Endodermal cell (in vitro differentiated cells): Measurements from ENCODE around the gene CBX7. TPM values are rescaled to one million over a fixed set of nuclear protein-coding genes. Genes with fewer than 3 reads are reported as not detected.

Experiments
- DNase-seq: peaks from one replicate; pipeline ENCODE4 v3.0.0-alpha.2; 2017
- H3K27ac ChIP-seq: 2 replicates; pipeline ENCODE4 v1.5.1; 2013; ENCODE audit warnings: mild to moderate bottlenecking, low read depth, low read length, moderate library complexity
- H3K27me3 ChIP-seq: 2 replicates; pipeline ENCODE4 v1.6.1; 2013; ENCODE audit warnings: mild to moderate bottlenecking, low read length, moderate library complexity; ENCODE audit not compliant: insufficient read depth, control insufficient read depth, poor library complexity, severe bottlenecking
- H3K36me3 ChIP-seq: 2 replicates; pipeline ENCODE4 v1.7.0; 2013; ENCODE audit warnings: mild to moderate bottlenecking, low read length, moderate library complexity; ENCODE audit not compliant: control insufficient read depth, insufficient read depth
- H3K4me1 ChIP-seq: one replicate; pipeline ENCODE4 v1.7.0; 2013; ENCODE audit warnings: low read length; ENCODE audit not compliant: control insufficient read depth, insufficient read depth
- H3K4me3 ChIP-seq: 2 replicates; pipeline ENCODE4 v1.5.1; 2013; ENCODE audit warnings: mild to moderate bottlenecking, low read length, moderate library complexity
- H3K9ac ChIP-seq: 2 replicates; pipeline ENCODE4 v1.6.1; 2013; ENCODE audit warnings: mild to moderate bottlenecking, low read length, moderate library complexity; ENCODE audit not compliant: poor library complexity, severe bottlenecking; ENCODE audit errors: extremely low read depth
- H3K9me3 ChIP-seq: 2 replicates; pipeline ENCODE4 v1.6.1; 2013; ENCODE audit warnings: mild to moderate bottlenecking, low read length, moderate library complexity; ENCODE audit not compliant: control insufficient read depth
- H3K27ac Mint-ChIP-seq: 2 replicates; pipeline ENCODE4 v1.8.0; 2020; ENCODE audit warnings: mixed read lengths
- H3K27me3 Mint-ChIP-seq: 2 replicates; pipeline ENCODE4 v1.8.0; 2021; ENCODE audit warnings: mild to moderate bottlenecking, mixed read lengths; ENCODE audit not compliant: insufficient read depth
- H3K36me3 Mint-ChIP-seq: 2 replicates; pipeline ENCODE4 v1.8.0; 2020; ENCODE audit warnings: low read depth, mixed read lengths
- H3K4me1 Mint-ChIP-seq: 2 replicates; pipeline ENCODE4 v1.8.0; 2020; ENCODE audit warnings: mixed read lengths
- H3K4me3 Mint-ChIP-seq: 2 replicates; pipeline ENCODE4 v1.8.0; 2020; ENCODE audit warnings: mild to moderate bottlenecking, moderate library complexity, mixed read lengths
- H3K9me3 Mint-ChIP-seq: 2 replicates; pipeline ENCODE4 v1.8.0; 2020; ENCODE audit warnings: mild to moderate bottlenecking, mixed read lengths
- CTCF ChIP-seq: fragments of 200-600 bp; sonication (generic); conservative IDR thresholded peaks from 2 replicates; pipeline ENCODE4 v1.5.0; 2021; ENCODE audit warnings: antibody characterized with exemption, mild to moderate bottlenecking
- WGBS, 2 experiments: methylation state at CpG; one replicate each; pipeline versions ENCODE4 v1.1.5 to v1.1.7; 2013; ENCODE audit warnings: missing lambda C conversion rate in 2 of 2, mixed read lengths in 1 of 2; ENCODE audit not compliant: insufficient coverage in 1 of 2, insufficient read length in 1 of 2; 5-methylcytosine and 5-hydroxymethylcytosine counted together
- total RNA-seq, 2 donors: library from RNA; stranded (reverse); fragmentation: NEBNext Ultra II Directional in 1 of 2; extraction: Animal tissue kit (Norgen Biotek cat#: 25700) in 1 of 2; gene quantifications; 2 replicates in 1 of 2; 3 replicates in 1 of 2; pipeline ENCODE4 v1.2.1, GENCODE V29; 2021

Gene CBX7
- total RNA-seq, 2 donors from 2014 or later: 14.2 to 22.0 TPM

GRCh38 chr22:39188809-39189208 lies 36.3 kb upstream of the CBX7 start:
- Mint-ChIP-seq H3K27ac (no peak overlapping the region), H3K27me3 (no peaks in the 10 kb centered on the region), H3K9me3 (peaks cover 17% of the 10 kb centered on the region), H3K36me3 (no peaks in the 10 kb centered on the region), H3K4me1 (no peaks in the 10 kb centered on the region), H3K4me3 (no peak overlapping the region)
- no peak overlapping the region for H3K4me3 ChIP-seq
- H3K9me3 ChIP-seq: peaks cover 5% of the 10 kb centered on the region
- DNase-seq: no peak
- no peak for TF ChIP-seq CTCF
- H3K27ac ChIP-seq: no peak overlapping the region
- H3K9ac ChIP-seq: no peak overlapping the region
- no peaks in the 10 kb centered on the region for H3K4me1 ChIP-seq
- 90 to 94% methylated on average over 10 of the region's 10 CpGs for WGBS, 2 experiments
- H3K36me3 ChIP-seq: no peaks in the 10 kb centered on the region
- H3K27me3 ChIP-seq: no peaks in the 10 kb centered on the region

DNA sequence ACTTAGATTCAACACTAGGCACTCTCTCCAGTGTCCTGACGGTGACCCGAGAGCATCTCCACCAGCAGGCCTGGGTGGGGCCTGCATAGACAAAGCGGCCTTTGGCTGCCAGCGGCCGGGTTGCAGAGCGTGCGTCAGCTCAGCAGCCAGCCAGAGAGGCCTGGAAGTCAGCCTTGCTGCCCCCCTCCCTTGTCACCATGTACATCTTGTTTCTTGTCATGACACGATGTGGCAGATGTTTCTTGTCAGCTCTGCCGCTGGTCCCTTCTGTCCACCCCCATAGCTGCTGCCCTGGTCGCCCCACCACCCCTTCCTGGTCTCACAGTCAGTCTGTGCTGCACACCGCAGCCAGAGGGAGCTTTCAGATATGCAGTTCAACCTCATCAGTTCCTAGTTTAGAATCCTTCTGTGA lies 33.1 kb upstream of the CBX7 start:
- Histone ChIP-seq H3K4me3 (no peak overlapping the region), H3K27ac (peak overlapping the region; percentile 63), H3K27me3 (no peaks in the 10 kb centered on the region), H3K9me3 (peaks cover 5% of the 10 kb centered on the region), H3K4me1 (no peaks in the 10 kb centered on the region), H3K9ac (no peak overlapping the region), H3K36me3 (no peaks in the 10 kb centered on the region)
- H3K4me1 Mint-ChIP-seq: peaks cover 4% of the 10 kb centered on the region
- H3K27ac Mint-ChIP-seq: no peak overlapping the region
- H3K27me3 Mint-ChIP-seq: no peaks in the 10 kb centered on the region
- peak; percentile 48 for DNase-seq
- no peaks in the 10 kb centered on the region for H3K36me3 Mint-ChIP-seq
- TF ChIP-seq CTCF: peak; percentile 12
- peaks cover 22% of the 10 kb centered on the region for H3K9me3 Mint-ChIP-seq
- 75 to 90% methylated on average over 3 to 11 of the region's 11 CpGs for WGBS, 2 experiments
- no peak overlapping the region for H3K4me3 Mint-ChIP-seq

DNA sequence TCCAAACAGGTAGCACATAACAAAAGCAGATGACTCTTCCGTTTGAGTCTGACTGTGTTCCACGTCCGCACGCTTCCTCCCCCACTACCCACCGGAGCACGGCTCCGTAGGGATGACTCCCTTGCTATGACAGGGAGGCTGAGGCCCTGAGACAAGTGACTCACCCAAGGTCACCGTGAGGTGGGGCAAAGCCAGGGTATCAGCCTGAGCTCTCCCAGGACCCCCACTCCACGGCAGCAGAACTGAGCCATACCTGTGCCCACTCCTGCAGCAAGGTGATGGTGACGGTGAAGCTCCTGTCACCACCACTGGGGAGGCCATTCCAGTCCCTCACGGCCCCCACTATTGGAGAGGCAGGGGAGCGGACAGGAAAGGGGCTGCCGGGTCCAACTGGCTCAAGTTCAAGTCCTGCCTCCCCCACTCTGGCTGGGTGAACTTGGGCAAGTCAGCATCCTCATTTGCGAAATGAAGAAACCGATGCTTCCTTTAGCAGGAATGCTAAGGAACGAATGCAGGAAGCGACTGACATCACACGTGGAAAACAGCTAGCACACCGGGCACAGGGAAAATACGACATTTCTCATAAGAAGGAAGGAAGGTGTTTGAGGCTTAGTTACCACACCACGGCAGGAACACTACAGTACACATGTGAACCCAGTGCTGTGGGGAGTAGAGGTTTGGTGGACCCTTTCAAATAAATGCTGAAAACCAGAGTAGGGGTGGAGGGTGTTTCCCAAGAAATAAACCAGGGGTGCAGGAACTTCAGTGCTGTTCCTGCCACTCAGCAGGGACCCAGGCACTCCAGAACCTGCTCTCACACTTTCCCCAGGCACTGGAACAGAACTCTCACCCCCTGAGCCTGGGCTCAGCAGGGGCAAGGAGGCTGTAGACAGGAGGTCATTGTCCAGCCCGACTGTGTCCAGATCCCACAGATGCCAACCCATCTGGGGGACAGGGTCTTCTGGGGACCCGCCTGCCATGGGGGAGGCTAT lies 32.4 kb upstream of the CBX7 start:
- H3K9ac ChIP-seq: no peak overlapping the region
- Mint-ChIP-seq H3K36me3 (no peaks in the 10 kb centered on the region), H3K27me3 (no peaks in the 10 kb centered on the region), H3K4me1 (peaks cover 5% of the 10 kb centered on the region), H3K27ac (no peak overlapping the region), H3K4me3 (no peak overlapping the region), H3K9me3 (peaks cover 22% of the 10 kb centered on the region)
- no peaks in the 10 kb centered on the region for H3K27me3 ChIP-seq
- H3K4me3 ChIP-seq: no peak overlapping the region
- H3K9me3 ChIP-seq: peaks cover 5% of the 10 kb centered on the region
- 92 to 97% methylated on average over 17 to 23 of the region's 23 CpGs for WGBS, 2 experiments
- H3K36me3 ChIP-seq: no peaks in the 10 kb centered on the region
- H3K27ac ChIP-seq: peak overlapping the region; percentile 63
- DNase-seq: peak; percentile 38
- H3K4me1 ChIP-seq: no peaks in the 10 kb centered on the region
- no peak for TF ChIP-seq CTCF
